ENCODE results near the gene STRIT1. TPM values are rescaled to one million over a fixed set of nuclear protein-coding genes. Genes with fewer than 3 reads are reported as not detected.
"Not testable (repeated sequence)": the region's sequence is repeated elsewhere in the genome, so short reads cannot be mapped to it uniquely, and the experiment has no call there.

Gene STRIT1
- total RNA-seq, 1 donor from 2014 or later, result not detected

DNA sequence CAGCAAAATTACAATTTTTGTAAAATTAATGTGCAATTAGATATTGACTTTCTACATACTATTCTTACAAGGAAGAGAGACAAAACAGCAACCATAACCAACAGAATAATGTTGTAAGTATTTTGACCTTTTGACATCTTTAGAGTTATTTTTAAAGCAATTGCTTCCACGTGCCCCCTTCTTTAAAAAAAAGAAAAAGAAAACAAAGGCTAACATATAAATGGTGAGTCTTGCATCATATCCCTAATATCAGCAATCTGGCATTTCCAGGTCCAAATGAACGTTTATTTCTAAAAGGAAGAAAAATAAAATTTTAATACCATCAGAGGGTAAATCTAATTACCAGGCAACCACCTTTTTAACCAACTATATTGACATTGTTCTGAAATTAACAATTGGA, 19.3 kb upstream of the STRIT1 start:
- no peak for ATAC-seq

DNA sequence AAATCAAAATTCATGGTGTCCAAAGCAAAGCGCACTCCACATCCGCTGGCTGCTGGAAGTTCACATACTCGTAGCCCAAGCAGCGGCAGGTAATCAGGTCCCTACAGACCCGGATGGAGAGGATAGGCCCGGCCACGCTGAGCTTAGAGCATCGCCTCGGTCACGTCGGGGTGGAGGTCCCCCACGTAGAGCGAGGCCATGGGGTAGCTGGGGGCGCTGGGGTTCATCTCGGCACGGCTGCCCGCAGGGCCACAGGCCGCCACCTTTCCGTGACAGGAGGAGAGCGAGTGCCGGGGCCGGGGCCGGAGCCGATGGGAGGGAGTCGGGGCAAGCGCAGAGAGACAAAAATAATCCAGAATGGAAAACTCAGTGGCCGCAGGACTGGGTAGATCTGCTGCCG, 16.1 kb upstream of the STRIT1 start:
- ATAC-seq, result peak; percentile 10

DNA sequence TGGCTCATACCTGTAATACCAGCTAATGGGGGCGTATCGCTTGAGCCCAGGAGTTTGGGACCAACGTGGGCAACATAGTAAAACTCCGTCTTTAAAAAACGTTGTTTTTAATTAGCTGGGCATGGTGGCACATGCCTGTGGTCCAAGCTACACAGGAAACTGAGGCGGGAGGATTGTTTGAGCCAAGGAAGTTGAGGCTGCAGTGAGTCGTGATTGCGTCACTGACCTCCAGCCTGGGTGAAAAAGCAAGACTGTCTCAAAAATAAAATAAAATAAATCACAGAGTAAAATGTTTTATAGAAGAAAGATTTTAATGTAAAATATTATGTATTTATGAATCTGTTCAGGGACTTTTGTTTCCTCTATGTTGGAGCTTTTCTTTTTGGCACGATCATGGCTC, 15.3 kb upstream of the STRIT1 start:
- ATAC-seq, result no peak

DNA sequence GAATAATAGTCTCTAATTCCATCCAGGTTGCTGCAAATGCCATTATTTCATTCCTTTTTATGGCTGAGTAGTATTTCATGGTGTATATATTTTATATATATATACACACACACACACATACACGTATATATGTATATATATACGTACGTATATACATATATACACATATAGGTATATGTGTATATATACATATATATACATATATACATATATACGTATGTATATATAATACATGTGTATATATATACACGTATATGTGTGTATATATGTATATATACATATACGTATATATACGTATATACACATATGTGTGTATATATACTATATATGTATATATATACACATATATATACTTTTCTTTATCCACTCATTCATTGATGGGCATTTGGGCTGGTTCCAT, 13.7 kb upstream of the STRIT1 start:
- ATAC-seq, result no peak

DNA sequence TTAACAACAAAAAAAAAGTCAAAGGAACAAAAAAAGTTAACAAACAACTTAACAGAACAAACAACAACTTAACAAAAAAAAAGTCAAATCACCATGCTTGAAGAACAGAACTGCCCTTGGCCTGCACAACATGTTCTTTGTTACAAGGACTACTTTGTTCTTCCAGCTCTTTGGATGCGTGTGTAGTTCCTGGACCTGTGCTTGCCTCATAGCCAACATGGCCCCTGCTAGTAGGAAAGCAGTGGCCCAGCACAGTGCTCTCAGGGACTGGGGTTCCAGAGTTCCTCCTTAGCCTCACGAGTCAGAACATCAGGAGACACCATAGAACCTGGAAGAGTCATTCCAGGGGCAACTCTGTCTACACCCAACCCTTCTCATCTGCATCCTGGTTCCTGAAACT, 10.9 kb upstream of the STRIT1 start:
- no peak for ATAC-seq

DNA sequence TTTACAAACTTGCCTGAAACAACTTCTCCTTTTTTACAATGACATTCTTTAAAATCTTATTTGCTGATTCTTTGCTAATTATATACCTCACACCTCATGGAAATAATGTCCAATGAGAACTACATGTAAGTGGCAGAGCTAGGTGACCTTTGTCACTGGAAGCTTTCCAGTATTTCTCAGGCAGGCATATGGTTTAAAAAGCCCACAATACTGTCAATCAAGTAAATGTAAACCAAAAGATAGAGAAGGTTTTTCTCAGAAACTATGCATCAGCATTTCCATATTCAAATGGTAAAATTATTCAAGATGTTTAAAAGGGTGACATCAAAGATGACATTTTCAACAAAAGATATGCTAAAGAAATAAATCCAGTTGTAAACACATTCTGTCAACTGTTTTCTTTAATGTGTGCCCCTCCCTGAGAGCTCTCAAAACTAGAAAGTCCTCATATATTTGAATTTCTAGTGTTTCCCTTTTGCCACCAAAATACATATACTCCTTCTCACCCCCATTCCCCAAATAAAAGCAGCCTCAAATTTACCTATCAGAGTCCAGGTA, 10.1 kb upstream of the STRIT1 start:
- ATAC-seq, result no peak

DNA sequence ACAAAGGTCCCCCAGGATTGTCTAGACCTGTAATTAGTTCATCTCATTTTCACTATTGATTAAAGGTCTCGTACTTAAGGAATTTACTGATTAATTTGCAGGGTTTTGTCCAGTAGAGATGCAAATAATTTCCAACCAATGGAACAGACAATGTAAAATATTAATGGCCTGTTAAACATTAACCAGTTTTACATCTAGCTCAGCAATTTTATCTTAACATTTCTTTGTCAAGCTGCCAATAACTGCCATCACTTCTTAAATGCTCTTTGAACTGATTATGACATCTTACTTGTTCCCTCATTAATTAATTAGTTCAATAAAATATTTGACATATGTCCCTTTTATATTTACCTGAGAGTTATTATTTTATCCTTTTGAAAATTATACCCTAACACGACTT, 9.4 kb upstream of the STRIT1 start:
- no peak for ATAC-seq

DNA sequence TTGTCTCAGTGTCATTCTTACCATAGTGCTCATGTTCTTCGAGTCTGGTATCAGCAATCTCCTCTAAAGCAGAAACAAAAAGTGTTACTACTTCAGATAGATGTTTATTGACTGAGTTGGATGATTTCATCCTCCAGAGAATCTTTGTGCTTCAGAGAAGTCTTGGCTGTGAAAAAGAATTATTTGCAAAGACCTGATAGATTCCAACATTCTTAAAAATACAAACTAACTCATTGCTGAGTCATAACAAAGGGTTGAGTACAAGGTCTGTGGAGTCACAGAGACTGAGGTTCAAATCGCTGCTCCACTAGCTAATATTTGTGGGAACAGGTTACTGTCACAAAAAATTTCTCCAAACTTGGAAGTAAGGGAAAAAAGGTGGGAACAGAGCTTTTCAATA, 9.0 kb upstream of the STRIT1 start:
- ATAC-seq, result no peak

DNA sequence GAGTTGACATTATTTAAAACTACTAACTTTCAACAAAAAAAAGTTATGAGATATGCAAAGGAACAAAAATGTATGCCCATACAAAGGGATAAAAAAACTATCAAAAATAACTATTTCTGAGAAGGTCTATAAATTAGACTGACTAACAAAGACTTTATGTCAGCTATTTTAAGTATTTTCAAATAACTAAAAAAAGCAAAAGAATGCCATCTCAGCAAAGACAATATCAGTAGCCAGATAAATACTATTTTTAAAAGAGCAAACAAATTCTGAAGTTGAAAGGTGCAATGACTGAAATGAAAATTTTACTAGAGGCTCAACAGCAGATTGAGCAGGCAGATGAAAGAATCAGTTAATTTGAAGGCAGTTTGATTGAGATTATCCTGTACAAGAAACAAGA, 3.6 kb upstream of the STRIT1 start:
- no peak for ATAC-seq

DNA sequence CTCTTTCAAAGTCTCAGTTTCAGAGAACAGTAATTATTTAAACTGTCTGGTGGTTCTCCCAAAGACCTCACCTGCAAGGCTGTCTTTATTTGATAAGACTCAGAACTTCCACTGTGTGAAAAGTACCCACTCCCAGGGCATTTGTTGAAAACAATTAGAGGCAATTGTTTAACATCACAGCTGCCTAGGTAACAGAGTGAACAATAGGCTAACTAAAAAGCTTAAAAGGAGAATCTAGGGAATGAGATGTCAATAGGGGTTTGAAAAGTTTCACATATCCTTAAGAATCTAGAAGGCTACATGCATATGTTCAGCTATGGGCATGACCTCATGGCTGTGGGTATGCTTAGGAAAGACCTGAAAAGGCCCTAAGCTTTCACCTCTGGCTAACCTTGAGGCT, 2.9 kb upstream of the STRIT1 start:
- ATAC-seq, result no peak

DNA sequence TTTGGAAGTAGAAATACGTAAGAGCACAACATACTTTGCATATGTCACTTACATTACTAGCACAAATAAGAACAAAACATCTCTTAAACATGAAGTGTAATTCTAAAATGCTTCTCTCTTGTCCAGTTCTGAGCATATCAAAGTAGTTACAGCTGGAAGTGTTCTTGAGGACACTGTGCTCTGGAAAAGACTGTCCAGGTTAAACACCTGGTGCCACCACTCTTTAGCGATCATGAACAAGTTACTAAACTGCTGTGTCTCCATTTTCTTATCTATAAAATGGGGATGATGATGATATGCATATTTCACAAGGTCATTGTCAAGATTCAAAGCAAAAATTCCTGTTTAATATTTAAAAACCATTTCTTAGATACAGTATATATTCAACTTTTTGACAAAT, 790 bp downstream of the STRIT1 start:
- no peak for ATAC-seq

DNA sequence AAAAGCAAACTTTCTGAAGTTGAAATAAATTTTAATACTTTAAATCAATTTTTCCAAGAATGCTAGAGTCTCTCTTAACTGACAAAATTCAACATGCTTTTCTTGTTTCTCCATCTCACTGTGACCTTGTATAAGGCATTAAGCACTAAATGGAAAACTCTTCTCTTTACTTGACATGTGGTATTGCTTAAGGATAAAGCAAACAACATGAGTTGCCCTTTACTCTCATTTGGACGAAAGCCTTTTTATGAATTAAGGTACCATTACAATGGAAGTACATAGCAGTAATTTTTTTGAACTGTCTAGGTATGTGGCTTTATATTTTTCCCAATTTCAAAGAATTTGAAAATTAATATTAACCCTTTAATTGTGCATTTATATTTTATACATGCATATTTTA, 1.4 kb downstream of the STRIT1 start:
- ATAC-seq, result no peak

DNA sequence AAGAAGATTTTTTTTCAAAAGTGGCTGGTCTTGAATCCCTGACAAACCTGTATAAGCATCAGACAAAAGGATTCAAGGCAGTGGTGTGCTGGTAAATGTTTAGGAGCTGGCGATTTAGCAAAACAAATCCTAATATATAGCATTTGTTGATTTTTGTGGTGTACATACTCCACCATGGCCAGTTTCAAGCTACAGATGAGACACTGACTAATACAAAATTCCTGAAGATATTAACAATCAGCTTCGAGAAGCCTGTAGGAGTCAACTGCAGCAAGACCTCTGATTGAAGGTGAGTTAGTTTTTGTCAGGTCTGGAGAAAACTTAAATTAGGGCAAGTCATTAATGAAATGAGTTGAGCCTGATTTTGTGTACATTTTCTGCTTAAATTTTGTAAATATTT, 6.7 kb downstream of the STRIT1 start:
- no peak for ATAC-seq

DNA sequence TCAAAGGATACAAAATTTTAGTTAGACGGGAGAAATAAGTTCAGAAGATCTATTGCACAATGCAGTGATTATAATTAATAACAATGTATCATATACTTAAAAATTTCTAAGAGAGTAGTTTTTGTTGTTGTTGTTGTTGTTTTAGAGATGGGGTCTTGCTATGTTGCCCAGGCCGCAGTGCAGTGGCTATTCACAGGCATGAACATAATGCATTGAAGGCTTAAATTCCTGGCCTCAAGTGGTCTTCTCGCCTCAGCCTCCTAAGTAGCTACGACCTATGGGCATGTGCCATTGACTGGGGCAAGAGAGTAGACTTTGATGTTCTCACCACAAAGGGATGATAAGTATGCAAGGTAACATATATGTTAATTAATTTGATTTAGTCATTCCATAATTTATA, 7.5 kb downstream of the STRIT1 start:
- no peak for ATAC-seq

DNA sequence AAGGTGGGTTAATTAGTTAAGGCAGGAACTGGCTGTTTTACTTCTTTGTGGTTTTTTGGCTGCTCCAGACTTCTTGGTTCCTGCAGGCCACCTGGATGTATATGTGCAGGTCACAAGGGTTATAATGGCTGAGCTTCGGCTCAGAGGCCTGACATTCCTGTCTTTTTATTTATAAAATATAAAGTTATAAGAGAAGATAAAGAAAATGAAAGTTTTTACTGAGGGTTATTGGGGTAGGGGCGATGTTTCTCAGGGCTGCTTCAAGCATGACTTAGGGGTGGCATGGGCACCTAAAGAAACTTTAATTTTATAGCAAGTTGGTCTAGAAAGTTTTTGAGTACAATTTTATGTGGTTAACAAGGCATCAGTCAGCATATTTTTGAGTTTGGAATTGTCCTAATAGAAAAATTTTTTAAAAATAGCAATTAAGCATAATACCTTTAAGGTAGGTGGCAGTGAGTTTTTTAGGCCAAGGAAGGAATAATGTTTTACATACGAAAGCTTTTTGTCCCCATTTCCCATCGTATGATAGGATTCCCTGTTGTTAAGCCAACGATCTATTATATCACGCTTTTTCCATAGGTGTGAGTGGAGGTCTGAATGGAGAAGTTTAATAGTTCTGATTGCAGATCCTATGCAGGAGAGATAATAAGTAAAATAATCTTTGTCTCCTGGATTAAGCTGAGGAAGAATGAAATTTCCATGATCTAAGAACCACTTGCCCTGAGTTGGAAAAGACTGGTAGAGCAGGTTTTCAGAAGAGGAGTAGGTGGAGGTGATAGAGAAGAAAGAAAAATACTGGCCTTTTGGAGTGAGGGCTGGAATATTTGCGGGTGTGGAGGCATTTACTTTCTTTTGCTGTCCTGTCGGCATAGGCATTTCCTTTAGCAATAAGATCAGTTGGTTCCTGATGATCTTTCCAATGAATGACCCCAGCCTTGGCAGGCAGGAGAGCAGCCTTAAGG, 10.1 kb downstream of the STRIT1 start:
- no peak for ATAC-seq

DNA sequence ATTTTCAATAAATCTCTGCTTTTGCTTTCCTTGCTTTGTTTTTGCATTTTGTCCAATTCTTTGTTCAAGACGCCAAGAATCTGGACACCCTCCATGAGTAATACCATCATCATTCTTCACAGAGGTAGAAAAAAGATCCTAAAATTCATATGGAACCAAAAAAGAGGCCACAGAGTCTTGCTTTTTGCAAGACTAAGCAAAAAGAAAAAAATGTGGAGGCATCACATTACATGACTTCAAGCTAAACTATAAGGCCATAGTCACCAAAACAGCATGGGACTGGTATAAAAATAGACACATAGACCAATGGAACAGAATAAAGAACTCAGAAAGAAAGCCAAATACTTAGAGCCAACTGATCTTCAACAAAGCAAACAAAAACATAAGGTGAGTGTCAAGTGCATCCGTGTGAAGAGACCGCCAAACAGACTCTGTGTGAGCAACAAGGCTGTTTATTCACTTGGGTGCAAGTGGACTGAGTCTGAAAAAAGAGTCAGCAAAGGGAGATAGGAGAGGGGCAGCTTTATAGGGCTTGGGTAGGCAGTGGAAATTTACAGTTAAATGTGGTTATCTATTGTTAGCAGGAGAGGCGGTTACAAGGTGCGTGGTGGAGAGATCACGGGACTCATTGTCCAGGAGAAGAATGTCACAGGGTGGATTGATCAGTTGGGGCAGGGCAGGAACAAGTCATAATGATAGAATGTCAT, 10.9 kb downstream of the STRIT1 start:
- ATAC-seq, result no peak

DNA sequence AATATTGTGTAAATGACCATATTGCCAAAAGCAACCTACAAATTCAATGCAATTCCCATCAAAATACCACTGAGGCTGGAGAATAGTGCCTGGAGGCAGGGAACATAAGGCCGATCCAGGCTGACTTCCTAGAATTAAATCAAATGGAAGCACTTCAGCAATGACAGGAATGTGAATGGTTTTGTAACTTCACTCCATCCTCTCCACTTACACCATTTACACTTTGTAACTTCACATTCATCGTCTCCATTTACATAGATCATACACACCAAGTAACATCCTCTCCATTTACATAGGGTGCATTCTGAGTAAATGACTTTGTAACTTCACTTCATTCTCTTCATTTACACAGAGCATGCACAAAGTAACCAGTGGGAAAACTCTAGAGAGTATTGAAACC, 11.6 kb downstream of the STRIT1 start:
- ATAC-seq, result no peak

DNA sequence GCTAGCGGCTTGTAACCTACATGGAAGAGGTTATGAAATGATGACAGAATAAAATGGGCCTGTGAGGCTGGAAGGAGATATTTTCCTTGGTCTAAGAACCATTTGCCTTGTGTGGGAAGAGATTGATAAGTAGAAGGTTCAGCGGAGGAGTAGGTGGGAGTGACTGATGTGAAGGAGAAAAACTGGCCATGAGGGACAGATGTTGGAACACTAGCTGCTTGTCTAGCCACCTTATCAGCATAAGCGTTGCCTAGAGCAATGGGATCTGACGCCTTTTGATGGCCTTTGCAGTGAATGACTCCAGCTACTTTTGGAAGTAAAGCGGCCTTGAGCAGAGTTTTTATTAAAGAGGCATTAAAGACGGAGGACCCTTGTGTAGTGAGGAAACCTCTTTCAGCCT, 17.4 kb downstream of the STRIT1 start:
- ATAC-seq, result not testable (repeated sequence)

DNA sequence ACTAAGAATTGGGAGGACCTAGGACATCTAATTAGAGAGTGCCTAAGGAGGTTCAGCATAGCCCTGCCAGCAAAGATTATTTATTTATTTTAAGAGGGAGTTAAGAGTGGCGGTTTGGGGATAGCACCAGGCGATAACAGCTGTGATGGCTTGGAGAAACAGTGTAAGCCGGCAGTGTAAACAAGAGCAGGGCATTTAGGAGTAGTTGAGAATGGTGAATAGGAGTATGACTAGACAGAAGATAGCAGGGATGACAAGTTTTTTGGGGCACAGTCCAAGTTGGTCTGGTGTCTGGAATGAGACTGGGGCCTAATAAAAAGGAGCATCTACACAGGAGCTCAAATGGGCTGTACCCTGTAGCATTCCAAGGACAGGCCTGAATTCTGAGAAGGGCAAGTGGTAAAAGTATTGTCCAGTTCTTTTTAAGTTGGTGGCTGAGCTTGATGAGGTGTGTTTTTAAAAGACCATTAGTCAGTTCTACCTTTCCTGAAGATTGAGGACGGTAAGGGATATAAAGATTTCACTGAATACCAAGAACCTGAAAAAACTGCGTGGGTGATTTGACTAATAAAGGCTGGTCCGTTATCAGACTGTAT, 18.2 kb downstream of the STRIT1 start:
- not testable (repeated sequence) for ATAC-seq

DNA sequence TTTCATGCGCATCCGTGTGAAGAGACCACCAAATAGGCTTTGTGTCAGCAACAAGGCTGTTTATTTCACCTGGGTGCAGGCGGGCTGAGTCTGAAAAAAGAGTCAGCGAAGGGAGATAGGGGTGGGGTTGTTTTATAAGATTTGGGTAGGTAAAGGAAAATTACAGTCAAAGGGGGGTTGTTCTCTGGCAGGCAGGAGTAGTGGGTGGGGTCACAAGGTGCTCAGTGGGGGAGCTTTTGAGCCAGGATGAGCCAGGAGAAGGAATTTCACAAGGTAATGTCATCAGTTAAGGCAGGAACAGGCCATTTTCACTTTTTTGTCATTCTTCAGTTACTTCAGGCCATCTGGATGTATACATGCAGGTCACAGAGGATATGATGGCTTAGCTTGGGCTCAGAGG, 19.0 kb downstream of the STRIT1 start:
- not testable (repeated sequence) for ATAC-seq

DNA sequence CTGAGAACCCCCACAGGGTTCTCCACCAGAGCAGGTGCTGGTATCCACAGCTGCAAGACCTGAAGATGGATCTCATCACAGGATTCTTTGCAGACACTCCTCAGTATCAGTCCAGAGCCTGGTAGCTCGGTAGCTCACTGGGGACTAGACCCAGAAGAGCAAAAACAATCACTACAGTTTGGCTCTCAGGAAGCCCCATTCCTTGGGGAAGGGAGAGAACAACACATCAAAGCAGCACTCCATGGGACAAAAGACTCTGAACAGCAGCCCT, 22.2 kb downstream of the STRIT1 start:
- ATAC-seq, result no peak

DNA sequence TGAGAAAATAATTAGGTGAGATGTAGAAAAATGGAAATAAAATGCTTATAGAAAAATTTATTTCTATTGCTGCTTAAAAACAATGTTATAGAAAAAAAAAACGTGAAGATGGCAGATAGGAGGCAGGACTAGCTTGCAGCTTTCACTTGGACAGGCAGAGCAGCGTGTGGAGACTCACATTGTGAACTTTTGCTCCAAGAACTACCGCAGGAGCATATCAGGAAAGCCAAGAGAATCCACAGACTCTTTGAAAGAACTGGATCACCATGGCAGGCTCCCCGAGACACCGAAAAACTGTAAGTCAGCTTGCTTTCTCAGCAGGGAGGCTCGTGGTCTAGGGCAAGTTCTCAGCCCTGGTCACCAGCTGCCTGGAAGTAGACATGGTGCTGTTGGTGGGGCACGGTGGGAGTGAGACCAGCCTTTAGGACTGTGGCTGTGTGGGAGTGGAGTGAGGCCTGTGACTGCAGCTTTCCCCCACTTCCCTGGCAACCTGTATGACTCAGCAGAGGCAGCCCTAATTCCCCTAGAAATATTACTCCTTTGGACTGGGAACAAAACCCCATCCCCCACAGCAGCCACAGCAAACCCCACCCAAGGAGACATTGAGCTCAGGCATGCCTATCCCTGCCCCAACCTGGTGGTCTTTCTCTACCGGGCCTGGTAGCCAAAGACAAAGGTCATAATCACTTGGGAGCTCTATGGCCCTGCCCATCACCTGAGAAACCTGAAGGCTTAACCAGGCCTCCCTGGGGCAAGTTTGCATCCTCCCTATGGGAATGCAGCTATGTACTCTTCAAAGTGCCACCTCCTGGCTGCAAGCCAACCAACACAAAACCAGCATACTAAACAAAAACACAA, 22.8 kb downstream of the STRIT1 start:
- ATAC-seq, result no peak

DNA sequence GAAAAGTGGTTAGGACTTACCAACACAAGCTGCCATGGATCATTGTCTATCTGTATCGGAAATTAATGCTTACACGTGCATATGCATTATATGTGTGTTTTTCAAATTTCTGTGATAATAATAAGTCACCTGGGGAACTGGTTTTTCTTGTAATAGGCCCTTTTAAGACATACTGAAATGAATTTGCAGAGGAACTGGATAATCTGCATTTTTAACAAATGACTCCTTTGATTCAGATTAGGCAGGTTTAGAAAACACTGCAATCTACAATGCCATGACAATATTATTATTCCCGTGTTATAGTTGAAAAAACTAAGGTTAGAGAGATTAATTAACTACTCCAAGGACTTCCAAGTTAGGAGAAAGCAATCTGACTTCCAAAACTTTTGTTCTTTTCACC, 23.4 kb downstream of the STRIT1 start:
- peak; percentile 63 for ATAC-seq

Data from esophagus mucosa (tissue), 1 donor.